Panc1 (cell line): ENCODE data around the gene C22orf39. TPM values are rescaled to one million over a fixed set of nuclear protein-coding genes. Genes with fewer than 3 reads are reported as not detected.

ENCODE experiments used
- ATAC-seq: fragments of 200-7000 bp; cut with Tn5 transposase; 2 replicates; pipeline ENCODE4 v1.9.1; 2020; ENCODE audit warnings: mild to moderate bottlenecking, moderate library complexity
- BruUV-seq: library from RNA; stranded (reverse); fragments of 400-500 nt; replicated peaks from 2 replicates; lab custom pipeline; 2021; lab: Mats Ljungman, UMichigan
- CTCF ChIA-PET: fragments of 300-600 bp; sonication (Branson Sonifier 250); formaldehyde crosslinking; loops from one replicate; lab custom pipeline; 2022; ENCODE audit warnings: antibody characterized with exemption; lab: Charles Lee
- POLR2A ChIA-PET: fragments of 300-600 bp; sonication (Branson Sonifier 250); formaldehyde crosslinking; loops from one replicate; lab custom pipeline; 2022; ENCODE audit warnings: antibody characterized with exemption; lab: Charles Lee
- DNase-seq: peaks from one replicate; pipeline ENCODE4 v3.0.0-alpha.2; 2010; ENCODE audit warnings: low read depth, low spot score
- H3K27ac ChIP-seq: 2 replicates; pipeline ENCODE4 v1.5.1; 2011; ENCODE audit warnings: mild to moderate bottlenecking, low read length, inconsistent platforms
- H3K27me3 ChIP-seq: fragments of 200-500 bp; sonication (Bioruptor generic); 2 replicates; pipeline ENCODE4 v1.6.0; 2014; ENCODE audit warnings: low read length, inconsistent platforms; ENCODE audit not compliant: control insufficient read depth, insufficient read depth
- H3K36me3 ChIP-seq: fragments of 200-500 bp; sonication (Bioruptor generic); 2 replicates; pipeline ENCODE4 v1.5.1; 2014; ENCODE audit warnings: inconsistent platforms, mild to moderate bottlenecking, low read length, moderate library complexity; ENCODE audit not compliant: control insufficient read depth, insufficient read depth
- H3K4me1 ChIP-seq: 2 replicates; pipeline ENCODE4 v1.5.1; 2011; ENCODE audit warnings: inconsistent platforms, mild to moderate bottlenecking, low read length, moderate library complexity; ENCODE audit not compliant: control insufficient read depth, insufficient read depth
- H3K4me3 ChIP-seq, 2 experiments: 2 replicates each; pipeline ENCODE4 v1.5.1; 2011 to 2012; ENCODE audit warnings: low read depth in 2 of 2, low read length in 2 of 2, mild to moderate bottlenecking in 2 of 2, inconsistent platforms in 1 of 2, moderate library complexity in 1 of 2
- H3K9me3 ChIP-seq: fragments of 200-500 bp; sonication (Bioruptor generic); 2 replicates; pipeline ENCODE4 v1.5.1; 2014; ENCODE audit warnings: low read depth, mild to moderate bottlenecking, inconsistent platforms, low read length, moderate library complexity; ENCODE audit not compliant: control insufficient read depth, insufficient read depth
- POLR2AphosphoS5 ChIP-seq: IDR thresholded peaks from 2 replicates; pipeline ENCODE4 v1.6.1; 2012; ENCODE audit warnings: mild to moderate bottlenecking, low read depth, low read length, moderate library complexity
- SIN3A ChIP-seq: IDR thresholded peaks from 2 replicates; pipeline ENCODE4 v1.6.1; 2012; ENCODE audit warnings: low read depth, mild to moderate bottlenecking, low read length, moderate library complexity, borderline replicate concordance; ENCODE audit not compliant: insufficient read depth
- TCF7L2 ChIP-seq: IDR thresholded peaks from 2 replicates; pipeline ENCODE4 v1.6.1; 2011; ENCODE audit warnings: mild to moderate bottlenecking, low read depth, low read length, inconsistent platforms
- in situ Hi-C: cut with HindIII; loops from 2 replicates; pipeline ENCODE4 v1.10.0; 2016; ENCODE audit warnings: low sequenced_read_pairs, low pct_unique_long_range_greater_than_20kb
- intact Hi-C: fragments of 100-400 bp; cut with micrococcal nuclease; formaldehyde crosslinking; loops from one replicate; pipeline ENCODE4 v1.10.0; 2022; ENCODE audit not compliant: unreplicated experiment
- total RNA-seq: library from RNA; stranded (reverse); gene quantifications from one replicate; pipeline ENCODE4 v1.2.1, GENCODE V29; 2021; ENCODE audit not compliant: unreplicated experiment
- TF ChIP-seq, protein P1 (sequence below): fragments of 450-650 bp; IDR thresholded peaks from 2 replicates; pipeline ENCODE4 v1.5.1; 2017; ENCODE audit warnings: mild to moderate bottlenecking
- TF ChIP-seq, protein P2 (sequence below), 2 experiments: IDR thresholded peaks; 2 replicates each; pipeline ENCODE4 v1.6.1; 2011 to 2012; ENCODE audit warnings: low read depth in 2 of 2, control low read depth in 1 of 2, low read length in 1 of 2, mild to moderate bottlenecking in 1 of 2, moderate library complexity in 1 of 2; ENCODE audit not compliant: insufficient read depth in 1 of 2

The C22orf39 gene
- total RNA-seq, 1 experiment from 2014 or later = 20.5 TPM

DNA sequence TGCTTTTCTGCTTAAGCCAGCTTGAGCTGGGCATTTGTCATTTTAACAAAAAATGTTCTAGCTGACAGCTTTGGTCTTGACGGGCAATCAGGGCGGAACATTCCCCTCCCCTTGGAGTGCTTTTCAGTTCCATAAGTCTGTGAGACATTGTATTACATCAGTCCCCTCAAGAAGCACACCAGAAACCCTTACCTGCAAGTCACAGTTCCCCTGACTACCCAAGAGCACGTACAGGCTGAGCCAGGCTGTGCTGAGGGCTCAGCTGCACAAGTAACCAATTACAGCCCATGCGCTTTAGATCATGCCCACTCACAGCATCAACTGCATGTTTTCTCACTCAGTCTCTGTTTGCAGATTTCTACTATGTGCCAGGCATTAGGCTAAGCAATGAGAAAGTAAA is 35.0 kb downstream of the C22orf39 start:
- intact Hi-C loops = no loop called here
- ChIA-PET POLR2A (no interaction called here), CTCF (interaction anchor here (0.7 kb wide), 1 partner anchor 654 kb away, joined by 3 read pairs; no protein-coding TSS in a partner anchor)
- H3K4me1 ChIP-seq = no peaks in the 10 kb centered on the region
- TF ChIP-seq, protein P1, sequence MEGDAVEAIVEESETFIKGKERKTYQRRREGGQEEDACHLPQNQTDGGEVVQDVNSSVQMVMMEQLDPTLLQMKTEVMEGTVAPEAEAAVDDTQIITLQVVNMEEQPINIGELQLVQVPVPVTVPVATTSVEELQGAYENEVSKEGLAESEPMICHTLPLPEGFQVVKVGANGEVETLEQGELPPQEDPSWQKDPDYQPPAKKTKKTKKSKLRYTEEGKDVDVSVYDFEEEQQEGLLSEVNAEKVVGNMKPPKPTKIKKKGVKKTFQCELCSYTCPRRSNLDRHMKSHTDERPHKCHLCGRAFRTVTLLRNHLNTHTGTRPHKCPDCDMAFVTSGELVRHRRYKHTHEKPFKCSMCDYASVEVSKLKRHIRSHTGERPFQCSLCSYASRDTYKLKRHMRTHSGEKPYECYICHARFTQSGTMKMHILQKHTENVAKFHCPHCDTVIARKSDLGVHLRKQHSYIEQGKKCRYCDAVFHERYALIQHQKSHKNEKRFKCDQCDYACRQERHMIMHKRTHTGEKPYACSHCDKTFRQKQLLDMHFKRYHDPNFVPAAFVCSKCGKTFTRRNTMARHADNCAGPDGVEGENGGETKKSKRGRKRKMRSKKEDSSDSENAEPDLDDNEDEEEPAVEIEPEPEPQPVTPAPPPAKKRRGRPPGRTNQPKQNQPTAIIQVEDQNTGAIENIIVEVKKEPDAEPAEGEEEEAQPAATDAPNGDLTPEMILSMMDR = no peak
- TF ChIP-seq SIN3A = no peak
- TF ChIP-seq POLR2AphosphoS5 = no peak
- TF ChIP-seq, protein P2, sequence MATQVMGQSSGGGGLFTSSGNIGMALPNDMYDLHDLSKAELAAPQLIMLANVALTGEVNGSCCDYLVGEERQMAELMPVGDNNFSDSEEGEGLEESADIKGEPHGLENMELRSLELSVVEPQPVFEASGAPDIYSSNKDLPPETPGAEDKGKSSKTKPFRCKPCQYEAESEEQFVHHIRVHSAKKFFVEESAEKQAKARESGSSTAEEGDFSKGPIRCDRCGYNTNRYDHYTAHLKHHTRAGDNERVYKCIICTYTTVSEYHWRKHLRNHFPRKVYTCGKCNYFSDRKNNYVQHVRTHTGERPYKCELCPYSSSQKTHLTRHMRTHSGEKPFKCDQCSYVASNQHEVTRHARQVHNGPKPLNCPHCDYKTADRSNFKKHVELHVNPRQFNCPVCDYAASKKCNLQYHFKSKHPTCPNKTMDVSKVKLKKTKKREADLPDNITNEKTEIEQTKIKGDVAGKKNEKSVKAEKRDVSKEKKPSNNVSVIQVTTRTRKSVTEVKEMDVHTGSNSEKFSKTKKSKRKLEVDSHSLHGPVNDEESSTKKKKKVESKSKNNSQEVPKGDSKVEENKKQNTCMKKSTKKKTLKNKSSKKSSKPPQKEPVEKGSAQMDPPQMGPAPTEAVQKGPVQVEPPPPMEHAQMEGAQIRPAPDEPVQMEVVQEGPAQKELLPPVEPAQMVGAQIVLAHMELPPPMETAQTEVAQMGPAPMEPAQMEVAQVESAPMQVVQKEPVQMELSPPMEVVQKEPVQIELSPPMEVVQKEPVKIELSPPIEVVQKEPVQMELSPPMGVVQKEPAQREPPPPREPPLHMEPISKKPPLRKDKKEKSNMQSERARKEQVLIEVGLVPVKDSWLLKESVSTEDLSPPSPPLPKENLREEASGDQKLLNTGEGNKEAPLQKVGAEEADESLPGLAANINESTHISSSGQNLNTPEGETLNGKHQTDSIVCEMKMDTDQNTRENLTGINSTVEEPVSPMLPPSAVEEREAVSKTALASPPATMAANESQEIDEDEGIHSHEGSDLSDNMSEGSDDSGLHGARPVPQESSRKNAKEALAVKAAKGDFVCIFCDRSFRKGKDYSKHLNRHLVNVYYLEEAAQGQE (IDR thresholded peaks at IDR 0.05; ENCODE audit: insufficient read depth in 1 of 2, low read depth in 2 of 2, low read length in 1 of 2) = no peak
- TF ChIP-seq TCF7L2 = no peak
- H3K4me3 ChIP-seq = no peak overlapping the region
- no TSS peak for BruUV-seq
- H3K27ac ChIP-seq = no peak overlapping the region
- ATAC-seq = no peak
- H3K36me3 ChIP-seq = no peaks in the 10 kb centered on the region
- no peaks in the 10 kb centered on the region for H3K9me3 ChIP-seq
- no peak for DNase-seq
- in situ Hi-C loops = no loop called here
- no peaks in the 10 kb centered on the region for H3K27me3 ChIP-seq

DNA sequence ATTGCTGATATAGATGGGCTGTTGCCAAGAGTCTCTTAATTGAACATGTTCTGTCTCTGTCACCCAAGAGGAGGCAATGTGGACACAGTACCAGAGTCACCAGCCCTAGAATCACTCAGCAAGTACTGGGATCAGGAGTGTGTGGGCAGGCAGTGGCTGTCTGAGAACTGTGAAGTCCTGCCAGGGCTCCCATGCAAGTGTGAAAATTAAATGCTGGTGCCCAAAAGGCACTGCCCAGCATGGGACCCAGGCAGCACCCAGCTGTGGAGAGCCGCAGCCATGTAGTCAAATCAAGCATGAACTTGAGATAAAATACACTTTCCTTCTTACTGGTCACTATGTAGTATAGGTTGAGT is 35.8 kb downstream of the C22orf39 start:
- POLR2A ChIA-PET = interaction anchor here (0.5 kb wide), 1 partner anchor 27 kb away, joined by 3 read pairs; no protein-coding TSS in a partner anchor
- TF ChIP-seq, protein P1 = no peak
- no peak for TF ChIP-seq TCF7L2
- TF ChIP-seq, protein P2 (IDR thresholded peaks at IDR 0.05; ENCODE audit: insufficient read depth in 1 of 2, low read depth in 2 of 2, low read length in 1 of 2) = no peak
- no peak for TF ChIP-seq POLR2AphosphoS5
- no peak for TF ChIP-seq SIN3A
- no peak for DNase-seq
- BruUV-seq = no TSS peak
- H3K4me1 ChIP-seq = no peaks in the 10 kb centered on the region
- ATAC-seq = no peak
- H3K36me3 ChIP-seq = no peaks in the 10 kb centered on the region
- no peak overlapping the region for H3K4me3 ChIP-seq
- intact Hi-C loops (no loop called here), in situ Hi-C loops (no loop called here)
- no peak overlapping the region for H3K27ac ChIP-seq
- no peaks in the 10 kb centered on the region for H3K9me3 ChIP-seq
- H3K27me3 ChIP-seq = no peaks in the 10 kb centered on the region
- CTCF ChIA-PET = interaction anchor here (0.7 kb wide), 1 partner anchor 655 kb away, joined by 3 read pairs; no protein-coding TSS in a partner anchor
